ENCODE measurements around the gene ENAM. TPM values are rescaled to one million over a fixed set of nuclear protein-coding genes. Genes with fewer than 3 reads are reported as not detected.

Gene ENAM
- total and polyA plus RNA-seq, 2 of the 8 experiments (the other 6 are each of a cell fraction or from before 2014, with no cell fraction given) = not detected

DNA sequence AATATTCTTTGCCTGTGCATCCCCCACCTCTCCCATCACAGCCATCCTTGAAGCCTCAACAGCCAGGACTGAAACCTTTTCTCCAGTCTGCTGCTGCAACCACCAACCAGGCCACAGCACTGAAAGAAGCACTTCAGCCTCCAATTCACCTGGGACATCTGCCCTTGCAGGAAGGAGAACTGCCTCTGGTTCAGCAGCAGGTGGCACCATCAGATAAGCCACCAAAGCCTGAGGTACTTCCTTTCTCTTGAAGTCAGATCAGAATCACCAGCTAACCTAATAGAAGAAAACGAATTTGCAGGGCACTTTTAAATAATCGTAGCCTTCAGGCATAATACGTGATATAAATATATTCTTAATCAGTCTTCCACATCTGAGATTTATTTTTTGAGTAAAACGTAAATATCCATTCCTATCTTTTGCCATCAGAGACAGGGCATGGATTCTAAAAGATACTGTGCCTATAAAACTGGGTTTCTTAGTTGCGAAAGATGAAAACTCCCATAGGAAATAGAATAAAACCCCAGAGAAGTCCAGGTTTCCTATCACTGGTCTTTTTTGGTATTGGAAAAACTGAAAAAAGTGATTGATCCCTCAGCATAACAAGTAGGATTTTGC, 27.0 kb upstream of the ENAM start:
- no peak overlapping the region for H3K4ac ChIP-seq (replicated peaks; ENCODE audit: insufficient read length, low read depth, low read length)
- no peaks in the 10 kb centered on the region for H3K4me1 ChIP-seq (replicated peaks in 1 of 4; ENCODE audit: control insufficient read depth in 3 of 4, insufficient read depth in 4 of 4, low read length in 3 of 4)
- ChIA-PET CTCF (ENCODE audit: partially characterized antibody) (interaction anchor here (0.6 to 1.7 kb wide), 10 partner anchors 9 to 1108 kb away, joined by 3 to 6 read pairs (median 3); no protein-coding TSS in a partner anchor), POLR2A (ENCODE audit: partially characterized antibody) (interaction anchor here (0.5 kb wide), 1 partner anchor 75 kb away, joined by 3 read pairs; no protein-coding TSS in a partner anchor)
- H2BK120ac ChIP-seq (replicated peaks; ENCODE audit: low read depth, low read length) = no peak overlapping the region
- no peak overlapping the region for H3K23ac ChIP-seq (ENCODE audit: insufficient read length)
- no peak overlapping the region for H3K56ac ChIP-seq (replicated peaks; ENCODE audit: insufficient read length, low read depth, low read length)
- no peak overlapping the region for H4K91ac ChIP-seq (replicated peaks; ENCODE audit: insufficient read length, low read length)
- no peaks in the 10 kb centered on the region; the same call in 1 of the 2 replicates for H3K23me2 ChIP-seq (ENCODE audit: low read depth, low read length)
- H2BK20ac ChIP-seq (ENCODE audit: low read length) = no peak overlapping the region
- H4K8ac ChIP-seq (ENCODE audit: extremely low read depth, insufficient read depth, low read length) = no peak overlapping the region
- no peaks in the 10 kb centered on the region for H3K79me1 ChIP-seq (ENCODE audit: low read depth, low read length)
- no peak overlapping the region for H2BK15ac ChIP-seq (ENCODE audit: low read length)
- no peak overlapping the region for H2BK12ac ChIP-seq (ENCODE audit: low read depth, low read length)
- no peaks in the 10 kb centered on the region for H3K36me3 ChIP-seq (ENCODE audit: control insufficient read depth in 2 of 4, insufficient read depth in 4 of 4, low read length in 3 of 4)
- no peak overlapping the region for H2BK5ac ChIP-seq (ENCODE audit: low read depth, low read length)
- peak overlapping the region; percentile 73; the same call in 1 of the 2 replicates for H2AFZ ChIP-seq (ENCODE audit: low read length)
- 42% methylated on average over 5 of the region's 5 CpGs; no CpG with 5 or more reads in 1 of the 2 experiments for WGBS, 2 experiments (ENCODE audit: extremely low coverage in 1 of 2, insufficient coverage in 1 of 2, insufficient read length in 1 of 2, insufficient replicate concordance in 2 of 2, low coverage in 1 of 2, low lambda C conversion rate in 2 of 2, missing lambda C conversion rate in 1 of 2)
- no peak overlapping the region for H3K4me2 ChIP-seq (ENCODE audit: insufficient read depth in 1 of 2, low read depth in 2 of 2, low read length in 2 of 2)
- FAIRE-seq (peak; percentile 90), DNase-seq (ENCODE audit: low read depth in 1 of 2, low spot score in 2 of 2) (peak; percentile 55 to 57)
- no peaks in the 10 kb centered on the region for H3K9me3 ChIP-seq (ENCODE audit: insufficient read depth in 2 of 2, low read depth in 1 of 2, low read length in 1 of 2)
- H2AK5ac ChIP-seq (ENCODE audit: low read depth, low read length) = no peak overlapping the region
- H4K5ac ChIP-seq (ENCODE audit: insufficient read length, low read depth, low read length) = no peak overlapping the region
- TF ChIP-seq RAD21 (IDR thresholded peaks at IDR 0.05 in 1 of 2, conservative IDR thresholded peaks at IDR 0.05 in 1 of 2; ENCODE audit: low read depth in 2 of 2, low read length in 2 of 2) = peak; percentile 98 to 99
- TF ChIP-seq, protein P1, sequence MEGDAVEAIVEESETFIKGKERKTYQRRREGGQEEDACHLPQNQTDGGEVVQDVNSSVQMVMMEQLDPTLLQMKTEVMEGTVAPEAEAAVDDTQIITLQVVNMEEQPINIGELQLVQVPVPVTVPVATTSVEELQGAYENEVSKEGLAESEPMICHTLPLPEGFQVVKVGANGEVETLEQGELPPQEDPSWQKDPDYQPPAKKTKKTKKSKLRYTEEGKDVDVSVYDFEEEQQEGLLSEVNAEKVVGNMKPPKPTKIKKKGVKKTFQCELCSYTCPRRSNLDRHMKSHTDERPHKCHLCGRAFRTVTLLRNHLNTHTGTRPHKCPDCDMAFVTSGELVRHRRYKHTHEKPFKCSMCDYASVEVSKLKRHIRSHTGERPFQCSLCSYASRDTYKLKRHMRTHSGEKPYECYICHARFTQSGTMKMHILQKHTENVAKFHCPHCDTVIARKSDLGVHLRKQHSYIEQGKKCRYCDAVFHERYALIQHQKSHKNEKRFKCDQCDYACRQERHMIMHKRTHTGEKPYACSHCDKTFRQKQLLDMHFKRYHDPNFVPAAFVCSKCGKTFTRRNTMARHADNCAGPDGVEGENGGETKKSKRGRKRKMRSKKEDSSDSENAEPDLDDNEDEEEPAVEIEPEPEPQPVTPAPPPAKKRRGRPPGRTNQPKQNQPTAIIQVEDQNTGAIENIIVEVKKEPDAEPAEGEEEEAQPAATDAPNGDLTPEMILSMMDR (IDR thresholded peaks at IDR 0.05; ENCODE audit: control extremely low read depth in 1 of 3, insufficient read depth in 1 of 3, low read depth in 1 of 3, low read length in 3 of 3) = peak; percentile 83 to 96 (median 85)
- no peak for TF ChIP-seq TCF12 (IDR thresholded peaks at IDR 0.05; ENCODE audit: low read depth, low read length)
- TF ChIP-seq MAX (IDR thresholded peaks at IDR 0.05) = no peak
- H3K4me3 ChIP-seq (ENCODE audit: extremely low read depth in 1 of 4, insufficient read depth in 2 of 4, low read depth in 3 of 4, low read length in 4 of 4) = no peak overlapping the region
- no peak overlapping the region for H3K27ac ChIP-seq (ENCODE audit: low read depth, low read length)
- H3K9ac ChIP-seq (replicated peaks in 1 of 4; ENCODE audit: extremely low read depth in 1 of 4, low read depth in 3 of 4, low read length in 3 of 4) = no peak overlapping the region
- H3K18ac ChIP-seq (ENCODE audit: extremely low read depth, low read length) = no peak overlapping the region
- no peaks in the 10 kb centered on the region for H3K27me3 ChIP-seq (replicated peaks in 1 of 4; ENCODE audit: control insufficient read depth in 3 of 4, extremely low read depth in 1 of 4, insufficient read depth in 3 of 4, low read length in 3 of 4)
- no peaks in the 10 kb centered on the region for H3K79me2 ChIP-seq (ENCODE audit: control insufficient read depth in 1 of 2, insufficient read depth in 2 of 2, low read length in 2 of 2)
- no peaks in the 10 kb centered on the region for H4K20me1 ChIP-seq (replicated peaks in 1 of 2; ENCODE audit: control insufficient read depth in 1 of 2, insufficient read depth in 2 of 2, low read length in 2 of 2)
- no peak overlapping the region for H3K14ac ChIP-seq (ENCODE audit: insufficient read length)

Measured in H1 (cell line).